SIG-M5 treated with dmso at 0.1 percent for 504 hours (cell line): ENCODE results near the gene BTF3.
"Not testable (repeated sequence)": the region's sequence is repeated elsewhere in the genome, so short reads cannot be mapped to it uniquely, and the experiment has no call there.

Experiments
- DNase-seq: peaks from one replicate; lab custom pipeline; 2025; ENCODE audit not compliant: unreplicated experiment; lab: John Stamatoyannopoulos, UW

Gene BTF3

GRCh38 chr5:73485715-73486114 lies 12.5 kb upstream of the BTF3 start:
- DNase-seq, result no peak

GRCh38 chr5:73486119-73486899 lies 11.9 kb upstream of the BTF3 start:
- no peak for DNase-seq

GRCh38 chr5:73487257-73487656 lies 11.0 kb upstream of the BTF3 start:
- DNase-seq, result not testable (repeated sequence)

- no peak for DNase-seq
Measured at GRCh38 chr5:73487815-73488214, 10.4 kb upstream of the BTF3 start.

- DNase-seq, result no peak
Measured at GRCh38 chr5:73488806-73489205, 9.4 kb upstream of the BTF3 start.

- no peak for DNase-seq
Measured at GRCh38 chr5:73490088-73490487, 8.2 kb upstream of the BTF3 start.

GRCh38 chr5:73491155-73491554 lies 7.1 kb upstream of the BTF3 start:
- DNase-seq, result no peak

GRCh38 chr5:73493421-73493820 lies 4.8 kb upstream of the BTF3 start:
- DNase-seq, result no peak

GRCh38 chr5:73494721-73495120 lies 3.5 kb upstream of the BTF3 start:
- DNase-seq, result no peak

- DNase-seq, result peak; percentile 27
Measured at GRCh38 chr5:73495772-73496335, 2.4 kb upstream of the BTF3 start.

- peak; percentile 90 for DNase-seq
Measured at GRCh38 chr5:73496984-73497457, 1.2 kb upstream of the BTF3 start.

GRCh38 chr5:73497497-73498056 lies 665 bp upstream of the BTF3 start:
- no peak for DNase-seq

GRCh38 chr5:73499187-73499586 lies 945 bp downstream of the BTF3 start:
- DNase-seq, result no peak

- DNase-seq, result no peak
Measured at GRCh38 chr5:73499756-73500155, 1.5 kb downstream of the BTF3 start.

- DNase-seq, result no peak
Measured at GRCh38 chr5:73501406-73501805, 3.2 kb downstream of the BTF3 start.

GRCh38 chr5:73506459-73506955 lies 8.3 kb downstream of the BTF3 start:
- no peak for DNase-seq

GRCh38 chr5:73507062-73507461 lies 8.8 kb downstream of the BTF3 start:
- no peak for DNase-seq

- not testable (repeated sequence) for DNase-seq
Measured at GRCh38 chr5:73508521-73508920, 10.3 kb downstream of the BTF3 start.

- no peak for DNase-seq
Measured at GRCh38 chr5:73513996-73514395, 15.8 kb downstream of the BTF3 start.

GRCh38 chr5:73514418-73514817 lies 16.2 kb downstream of the BTF3 start:
- DNase-seq, result no peak

- DNase-seq, result peak; percentile 35
Measured at GRCh38 chr5:73515232-73515631, 17.0 kb downstream of the BTF3 start.
